ENCODE data around the gene ROPN1L.

DNA sequence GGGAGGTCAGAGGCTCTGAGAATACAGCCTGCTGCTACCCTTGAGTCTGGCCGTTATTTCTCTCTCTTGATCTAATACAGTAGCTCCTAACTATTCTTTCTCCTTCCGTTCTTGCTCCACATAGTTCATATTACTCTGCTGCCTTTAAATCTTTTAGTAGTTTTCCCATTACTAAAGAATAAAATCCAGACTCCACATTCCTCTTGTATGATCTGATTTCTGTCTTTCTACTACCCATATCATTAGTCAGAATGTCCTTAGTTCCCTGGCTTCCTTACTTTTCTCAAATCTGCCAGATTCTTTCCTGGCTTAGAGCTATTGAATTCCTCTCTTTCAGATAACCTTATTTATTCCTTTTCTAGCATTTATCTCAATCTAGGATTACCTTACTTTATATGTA, 48.2 kb upstream of the ROPN1L start:
- TF ChIP-seq, protein P1, sequence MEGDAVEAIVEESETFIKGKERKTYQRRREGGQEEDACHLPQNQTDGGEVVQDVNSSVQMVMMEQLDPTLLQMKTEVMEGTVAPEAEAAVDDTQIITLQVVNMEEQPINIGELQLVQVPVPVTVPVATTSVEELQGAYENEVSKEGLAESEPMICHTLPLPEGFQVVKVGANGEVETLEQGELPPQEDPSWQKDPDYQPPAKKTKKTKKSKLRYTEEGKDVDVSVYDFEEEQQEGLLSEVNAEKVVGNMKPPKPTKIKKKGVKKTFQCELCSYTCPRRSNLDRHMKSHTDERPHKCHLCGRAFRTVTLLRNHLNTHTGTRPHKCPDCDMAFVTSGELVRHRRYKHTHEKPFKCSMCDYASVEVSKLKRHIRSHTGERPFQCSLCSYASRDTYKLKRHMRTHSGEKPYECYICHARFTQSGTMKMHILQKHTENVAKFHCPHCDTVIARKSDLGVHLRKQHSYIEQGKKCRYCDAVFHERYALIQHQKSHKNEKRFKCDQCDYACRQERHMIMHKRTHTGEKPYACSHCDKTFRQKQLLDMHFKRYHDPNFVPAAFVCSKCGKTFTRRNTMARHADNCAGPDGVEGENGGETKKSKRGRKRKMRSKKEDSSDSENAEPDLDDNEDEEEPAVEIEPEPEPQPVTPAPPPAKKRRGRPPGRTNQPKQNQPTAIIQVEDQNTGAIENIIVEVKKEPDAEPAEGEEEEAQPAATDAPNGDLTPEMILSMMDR (IDR thresholded peaks at IDR 0.05; ENCODE audit: control extremely low read depth in 1 of 3, insufficient read depth in 1 of 3, low read depth in 1 of 3, low read length in 3 of 3), result no peak
- TF ChIP-seq FOSL1 (IDR thresholded peaks at IDR 0.05; ENCODE audit: insufficient read depth, low read depth, low read length), result no peak
- no peak for TF ChIP-seq EZH2 (IDR thresholded peaks at IDR 0.05; ENCODE audit: low read depth, low read length, severe bottlenecking)
- TF ChIP-seq TBP (IDR thresholded peaks at IDR 0.05; ENCODE audit: low read depth, low read length), result no peak
- TF ChIP-seq RAD21 (IDR thresholded peaks at IDR 0.05 in 1 of 2, conservative IDR thresholded peaks at IDR 0.05 in 1 of 2; ENCODE audit: low read depth in 2 of 2, low read length in 2 of 2), result no peak

Measured in H1 (cell line).